KMS-11 (cell line): ENCODE measurements around the gene ATXN10.

Experiments
- H2AFZ ChIP-seq: fragments of 200-600 bp; sonication (generic); 2 replicates; pipeline ENCODE4 v1.6.1; 2016; ENCODE audit warnings: antibody characterized with exemption, mixed run types, low read depth
- H3K27ac ChIP-seq: fragments of 200-600 bp; sonication (generic); 2 replicates; pipeline ENCODE4 v1.6.1; 2016; ENCODE audit warnings: mild to moderate bottlenecking, mixed run types
- H3K27me3 ChIP-seq: fragments of 200-600 bp; sonication (generic); 2 replicates; pipeline ENCODE4 v1.6.1; 2017; ENCODE audit warnings: mild to moderate bottlenecking, low read depth, mixed run types, moderate library complexity; ENCODE audit not compliant: insufficient read depth
- H3K36me3 ChIP-seq: fragments of 200-600 bp; sonication (generic); 2 replicates; pipeline ENCODE4 v1.6.1; 2017; ENCODE audit warnings: mild to moderate bottlenecking, mixed run types; ENCODE audit not compliant: insufficient read depth
- H3K4me1 ChIP-seq: fragments of 200-600 bp; sonication (generic); 2 replicates; pipeline ENCODE4 v1.6.1; 2016; ENCODE audit warnings: mild to moderate bottlenecking, low read depth, mixed run types; ENCODE audit not compliant: poor library complexity, severe bottlenecking
- H3K4me2 ChIP-seq: fragments of 200-600 bp; sonication (generic); 2 replicates; pipeline ENCODE4 v1.7.0; 2016; ENCODE audit warnings: mild to moderate bottlenecking, mixed run types
- H3K4me3 ChIP-seq: fragments of 200-600 bp; sonication (generic); IDR thresholded peaks from 2 replicates; pipeline ENCODE4 v1.6.1; 2017; ENCODE audit warnings: low read depth, low read length, mixed read lengths; ENCODE audit not compliant: insufficient read depth
- H3K79me2 ChIP-seq: fragments of 200-600 bp; sonication (generic); 2 replicates; pipeline ENCODE4 v1.6.1; 2016; ENCODE audit warnings: low read depth, mixed run types; ENCODE audit not compliant: insufficient read depth
- H3K9ac ChIP-seq: fragments of 200-600 bp; sonication (generic); 2 replicates; pipeline ENCODE4 v1.6.1; 2016; ENCODE audit warnings: mild to moderate bottlenecking, mixed run types
- H4K20me1 ChIP-seq: fragments of 200-600 bp; sonication (generic); 2 replicates; pipeline ENCODE4 v1.6.1; 2016; ENCODE audit warnings: mild to moderate bottlenecking, mixed run types; ENCODE audit not compliant: insufficient read depth
- TF ChIP-seq, protein P1 (sequence below): fragments of 200-600 bp; sonication (generic); conservative IDR thresholded peaks from 2 replicates; pipeline ENCODE4 v1.6.1; 2017; ENCODE audit warnings: low read depth, mild to moderate bottlenecking, antibody characterized with exemption, low read length, moderate library complexity, mixed read lengths

ATXN10 gene

DNA sequence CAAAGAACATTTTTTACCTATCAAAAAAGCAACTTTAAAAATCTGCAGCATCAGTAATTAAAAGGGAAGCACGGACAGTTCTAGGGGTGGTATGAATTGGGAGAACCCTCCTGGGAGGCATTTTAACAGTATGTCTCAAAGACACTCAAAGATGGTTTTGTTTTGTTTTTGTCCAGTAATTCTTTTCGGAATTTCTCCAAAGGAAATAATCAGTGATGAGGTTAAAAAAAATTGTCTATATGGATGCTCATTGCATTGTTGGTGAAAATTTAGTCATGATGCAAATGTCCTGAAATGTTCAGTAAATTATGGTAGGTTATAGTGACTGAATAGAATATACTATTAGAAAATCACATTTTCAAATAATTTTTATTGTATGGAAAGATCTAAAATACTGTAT, 115.1 kb downstream of the ATXN10 start:
- H3K36me3 ChIP-seq = no peaks in the 10 kb centered on the region
- no peak overlapping the region for H3K9ac ChIP-seq
- H4K20me1 ChIP-seq = no peaks in the 10 kb centered on the region
- H3K27me3 ChIP-seq = no peaks in the 10 kb centered on the region
- TF ChIP-seq, protein P1, sequence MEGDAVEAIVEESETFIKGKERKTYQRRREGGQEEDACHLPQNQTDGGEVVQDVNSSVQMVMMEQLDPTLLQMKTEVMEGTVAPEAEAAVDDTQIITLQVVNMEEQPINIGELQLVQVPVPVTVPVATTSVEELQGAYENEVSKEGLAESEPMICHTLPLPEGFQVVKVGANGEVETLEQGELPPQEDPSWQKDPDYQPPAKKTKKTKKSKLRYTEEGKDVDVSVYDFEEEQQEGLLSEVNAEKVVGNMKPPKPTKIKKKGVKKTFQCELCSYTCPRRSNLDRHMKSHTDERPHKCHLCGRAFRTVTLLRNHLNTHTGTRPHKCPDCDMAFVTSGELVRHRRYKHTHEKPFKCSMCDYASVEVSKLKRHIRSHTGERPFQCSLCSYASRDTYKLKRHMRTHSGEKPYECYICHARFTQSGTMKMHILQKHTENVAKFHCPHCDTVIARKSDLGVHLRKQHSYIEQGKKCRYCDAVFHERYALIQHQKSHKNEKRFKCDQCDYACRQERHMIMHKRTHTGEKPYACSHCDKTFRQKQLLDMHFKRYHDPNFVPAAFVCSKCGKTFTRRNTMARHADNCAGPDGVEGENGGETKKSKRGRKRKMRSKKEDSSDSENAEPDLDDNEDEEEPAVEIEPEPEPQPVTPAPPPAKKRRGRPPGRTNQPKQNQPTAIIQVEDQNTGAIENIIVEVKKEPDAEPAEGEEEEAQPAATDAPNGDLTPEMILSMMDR = no peak
- H3K4me1 ChIP-seq = peaks cover 51% of the 10 kb centered on the region
- H3K79me2 ChIP-seq = no peaks in the 10 kb centered on the region
- H3K27ac ChIP-seq = peak overlapping the region; percentile 79; the same call in 1 of the 2 replicates
- no peak overlapping the region for H3K4me3 ChIP-seq
- no peak overlapping the region for H3K4me2 ChIP-seq
- no peak overlapping the region for H2AFZ ChIP-seq

DNA sequence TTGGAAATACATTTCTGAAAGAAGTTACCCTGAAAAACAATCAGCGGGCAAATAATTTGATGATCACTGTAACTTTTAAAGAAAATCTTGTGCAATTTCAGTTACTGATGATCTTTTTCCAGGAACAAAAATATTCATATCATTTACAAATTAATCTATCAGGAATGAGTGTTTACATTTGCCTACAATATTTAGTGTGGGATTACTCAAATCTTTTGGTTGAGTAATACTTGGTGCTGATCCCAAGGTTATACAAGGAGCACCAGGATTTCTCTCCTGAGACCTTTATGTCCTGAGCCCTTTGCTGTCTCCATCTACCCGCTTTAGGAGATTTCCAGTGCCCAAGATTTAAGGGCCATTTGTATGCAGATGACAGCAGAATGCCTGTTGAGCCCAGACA, 116.1 kb downstream of the ATXN10 start:
- Histone ChIP-seq H3K4me1 (peaks cover 41% of the 10 kb centered on the region), H3K9ac (no peak overlapping the region), H2AFZ (no peak overlapping the region), H3K27me3 (no peaks in the 10 kb centered on the region), H3K79me2 (no peaks in the 10 kb centered on the region), H3K36me3 (no peaks in the 10 kb centered on the region), H3K4me2 (no peak overlapping the region), H3K4me3 (no peak overlapping the region), H4K20me1 (no peaks in the 10 kb centered on the region), H3K27ac (no peak overlapping the region)
- TF ChIP-seq, protein P1 = no peak

DNA sequence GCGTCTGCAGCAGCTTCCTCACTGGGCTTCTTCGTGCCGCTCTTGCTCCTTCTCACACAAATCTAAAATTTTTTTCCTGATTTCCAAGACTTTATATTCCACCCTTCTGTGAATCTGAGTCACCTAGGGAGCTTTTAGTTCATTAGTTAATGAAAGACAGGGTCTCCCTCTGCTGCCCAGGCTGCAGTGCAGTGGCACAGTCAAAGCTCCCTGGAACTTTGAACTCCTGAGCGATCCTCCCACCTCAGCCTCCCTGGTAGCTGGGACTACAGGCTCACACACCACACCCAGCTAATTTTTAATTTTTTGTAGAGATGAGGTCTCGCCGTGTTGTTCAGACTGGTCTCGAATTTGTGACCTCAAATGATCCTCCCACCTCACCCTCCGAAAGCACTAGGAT, 116.9 kb downstream of the ATXN10 start:
- H3K79me2 ChIP-seq = no peaks in the 10 kb centered on the region

DNA sequence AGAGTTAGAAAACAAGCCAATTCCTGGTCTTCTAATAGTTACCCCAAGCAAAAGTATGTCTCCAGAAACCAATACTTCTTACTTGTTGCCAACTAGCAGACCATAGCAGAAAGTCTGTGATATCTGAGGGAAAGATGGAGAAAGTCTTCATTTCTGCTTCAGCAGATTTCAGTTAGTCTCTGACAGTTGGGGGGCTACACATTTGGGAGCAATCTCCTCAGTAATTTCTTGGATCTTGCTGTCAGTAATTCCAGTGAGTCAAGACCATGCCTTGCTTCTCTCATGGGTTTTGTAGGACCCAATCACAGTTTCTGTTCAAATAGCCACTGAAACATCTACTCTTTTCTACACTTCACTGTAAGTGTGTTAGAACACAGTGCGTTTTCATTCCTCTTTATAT, 118.8 kb downstream of the ATXN10 start:
- Histone ChIP-seq H3K4me2 (no peak overlapping the region), H2AFZ (no peak overlapping the region), H3K36me3 (0 out of 2 replicates have a peak, but pooled peaks cover under 1% of the 10 kb centered on the region), H4K20me1 (no peaks in the 10 kb centered on the region), H3K9ac (no peak overlapping the region), H3K27ac (no peak overlapping the region), H3K4me1 (peaks cover 14% of the 10 kb centered on the region), H3K27me3 (no peaks in the 10 kb centered on the region), H3K79me2 (no peaks in the 10 kb centered on the region), H3K4me3 (no peak overlapping the region)
- TF ChIP-seq, protein P1 = no peak

More for the DNA sequence above, 116.9 kb downstream of the ATXN10 start:
- Histone ChIP-seq H2AFZ (no peak overlapping the region), H3K4me1 (peaks cover 33% of the 10 kb centered on the region), H3K9ac (no peak overlapping the region), H3K27me3 (no peaks in the 10 kb centered on the region), H4K20me1 (no peaks in the 10 kb centered on the region), H3K4me3 (no peak overlapping the region), H3K4me2 (no peak overlapping the region), H3K27ac (no peak overlapping the region), H3K36me3 (no peaks in the 10 kb centered on the region)
- TF ChIP-seq, protein P1 = no peak
